PFSK-1 (cell line): ENCODE measurements around the gene ZNF217.

Experiments used
- FOXP2 ChIP-seq: optimal IDR thresholded peaks from 2 replicates; pipeline ENCODE3; 2011; ENCODE audit warnings: borderline replicate concordance, control low read depth, inconsistent platforms; ENCODE audit not compliant: insufficient read depth; ENCODE audit errors: extremely low read length, extremely low read depth
- POLR2AphosphoS5 ChIP-seq: IDR thresholded peaks from 2 replicates; pipeline ENCODE4 v1.6.1; 2012; ENCODE audit warnings: low read depth, mild to moderate bottlenecking, control low read depth, low read length, moderate library complexity
- SIN3A ChIP-seq: IDR thresholded peaks from 2 replicates; pipeline ENCODE4 v1.6.1; 2012; ENCODE audit warnings: mild to moderate bottlenecking, low read length, moderate library complexity, borderline replicate concordance; ENCODE audit not compliant: insufficient read depth
- TAF1 ChIP-seq: IDR thresholded peaks from 2 replicates; pipeline ENCODE4 v1.6.1; 2012; ENCODE audit warnings: low read length, control low read depth, borderline replicate concordance; ENCODE audit not compliant: insufficient read depth
- TF ChIP-seq, protein P1 (sequence below), 2 experiments: IDR thresholded peaks; 2 replicates each; pipeline versions ENCODE4 v1.6.1 to v1.8.0; 2011 to 2012; ENCODE audit warnings: low read depth in 2 of 2, low read length in 2 of 2, control low read depth in 1 of 2, inconsistent platforms in 1 of 2, mild to moderate bottlenecking in 1 of 2, moderate library complexity in 1 of 2; ENCODE audit not compliant: insufficient read depth in 1 of 2

Gene ZNF217

DNA sequence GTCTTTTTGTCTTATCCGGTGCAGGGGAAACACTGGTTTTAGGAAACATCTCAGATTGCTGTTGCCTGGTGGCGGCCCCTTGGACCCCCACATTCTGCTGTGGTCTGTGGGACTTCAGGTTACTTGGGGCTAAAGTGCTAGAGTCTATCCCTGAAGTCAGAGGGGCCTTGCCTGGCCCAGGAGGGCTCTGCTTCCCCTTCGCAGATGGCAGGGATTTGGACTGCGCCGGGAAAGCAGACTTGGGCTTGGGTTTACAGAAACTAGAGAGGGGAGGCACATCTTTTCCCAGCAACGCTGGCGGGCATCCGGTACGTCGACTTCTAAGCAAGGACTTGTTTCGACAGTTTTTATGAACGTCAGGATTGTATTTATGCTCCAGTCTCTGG, 17.5 kb downstream of the ZNF217 start:
- TF ChIP-seq, protein P1, sequence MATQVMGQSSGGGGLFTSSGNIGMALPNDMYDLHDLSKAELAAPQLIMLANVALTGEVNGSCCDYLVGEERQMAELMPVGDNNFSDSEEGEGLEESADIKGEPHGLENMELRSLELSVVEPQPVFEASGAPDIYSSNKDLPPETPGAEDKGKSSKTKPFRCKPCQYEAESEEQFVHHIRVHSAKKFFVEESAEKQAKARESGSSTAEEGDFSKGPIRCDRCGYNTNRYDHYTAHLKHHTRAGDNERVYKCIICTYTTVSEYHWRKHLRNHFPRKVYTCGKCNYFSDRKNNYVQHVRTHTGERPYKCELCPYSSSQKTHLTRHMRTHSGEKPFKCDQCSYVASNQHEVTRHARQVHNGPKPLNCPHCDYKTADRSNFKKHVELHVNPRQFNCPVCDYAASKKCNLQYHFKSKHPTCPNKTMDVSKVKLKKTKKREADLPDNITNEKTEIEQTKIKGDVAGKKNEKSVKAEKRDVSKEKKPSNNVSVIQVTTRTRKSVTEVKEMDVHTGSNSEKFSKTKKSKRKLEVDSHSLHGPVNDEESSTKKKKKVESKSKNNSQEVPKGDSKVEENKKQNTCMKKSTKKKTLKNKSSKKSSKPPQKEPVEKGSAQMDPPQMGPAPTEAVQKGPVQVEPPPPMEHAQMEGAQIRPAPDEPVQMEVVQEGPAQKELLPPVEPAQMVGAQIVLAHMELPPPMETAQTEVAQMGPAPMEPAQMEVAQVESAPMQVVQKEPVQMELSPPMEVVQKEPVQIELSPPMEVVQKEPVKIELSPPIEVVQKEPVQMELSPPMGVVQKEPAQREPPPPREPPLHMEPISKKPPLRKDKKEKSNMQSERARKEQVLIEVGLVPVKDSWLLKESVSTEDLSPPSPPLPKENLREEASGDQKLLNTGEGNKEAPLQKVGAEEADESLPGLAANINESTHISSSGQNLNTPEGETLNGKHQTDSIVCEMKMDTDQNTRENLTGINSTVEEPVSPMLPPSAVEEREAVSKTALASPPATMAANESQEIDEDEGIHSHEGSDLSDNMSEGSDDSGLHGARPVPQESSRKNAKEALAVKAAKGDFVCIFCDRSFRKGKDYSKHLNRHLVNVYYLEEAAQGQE (IDR thresholded peaks at IDR 0.05; ENCODE audit: insufficient read depth in 1 of 2, low read depth in 2 of 2, low read length in 2 of 2), result no peak
- TF ChIP-seq FOXP2, result no peak
- no peak; the same call in none of the 2 replicates for TF ChIP-seq POLR2AphosphoS5
- TF ChIP-seq TAF1, result no peak
- TF ChIP-seq SIN3A, result no peak

DNA sequence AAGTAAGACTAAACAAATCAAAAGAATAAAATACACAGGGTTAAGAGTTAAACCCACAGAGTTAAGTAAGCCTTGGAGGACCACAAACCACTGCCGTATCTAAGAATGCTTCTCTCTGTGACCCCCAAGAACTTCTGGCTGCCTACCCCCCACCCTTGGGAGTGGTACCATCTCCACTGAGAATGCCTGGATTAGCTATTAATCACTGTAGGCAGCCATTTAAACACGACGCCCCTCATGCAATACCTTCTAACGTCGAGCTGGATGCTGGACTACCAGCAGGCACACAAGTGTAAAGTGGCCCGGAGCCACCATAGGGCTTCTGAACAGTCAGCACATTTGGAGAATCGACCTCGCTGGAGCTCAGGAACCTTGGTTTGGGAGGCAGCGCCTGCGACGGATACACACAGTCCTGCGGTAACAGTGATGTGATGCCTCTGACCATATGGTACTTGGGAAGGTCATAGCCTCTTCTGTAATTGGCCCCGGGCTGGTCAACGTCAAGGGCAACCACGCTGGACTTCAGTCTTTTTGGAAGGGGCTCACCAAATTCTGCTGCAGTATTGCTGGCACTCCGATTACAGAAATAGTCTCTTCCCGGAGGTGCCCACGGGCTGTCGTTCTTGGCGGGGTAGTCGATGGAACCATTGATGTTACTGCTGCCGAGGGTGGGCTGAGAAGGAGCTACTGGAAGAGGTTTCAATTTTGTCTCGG, 18.0 kb downstream of the ZNF217 start:
- TF ChIP-seq POLR2AphosphoS5, result no peak; the same call in 1 of the 2 replicates
- TF ChIP-seq, protein P1 (IDR thresholded peaks at IDR 0.05; ENCODE audit: insufficient read depth in 1 of 2, low read depth in 2 of 2, low read length in 2 of 2), result no peak
- no peak for TF ChIP-seq SIN3A
- TF ChIP-seq TAF1, result no peak
- TF ChIP-seq FOXP2, result no peak

DNA sequence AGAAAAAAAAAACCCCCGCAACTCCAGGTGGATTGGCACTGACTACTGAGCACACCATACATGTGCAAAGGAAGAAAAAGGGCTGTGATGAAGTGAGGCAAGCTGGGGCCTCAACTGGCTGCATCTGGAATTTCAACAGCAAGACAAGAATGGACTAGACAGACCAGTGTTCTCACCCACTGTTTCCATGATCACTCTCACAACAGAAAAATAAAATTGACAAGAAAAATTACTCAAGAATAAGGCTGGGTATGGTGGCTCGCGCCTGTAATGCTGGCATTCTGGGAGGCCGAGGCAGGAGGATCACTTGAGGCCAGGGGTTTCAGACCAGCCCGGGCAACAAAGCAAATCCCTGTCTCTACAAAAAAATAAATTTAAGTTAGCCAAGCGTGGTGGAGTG, 18.8 kb downstream of the ZNF217 start:
- TF ChIP-seq POLR2AphosphoS5 (no peak), TAF1 (no peak), SIN3A (no peak), FOXP2 (no peak)
- TF ChIP-seq, protein P1 (IDR thresholded peaks at IDR 0.05; ENCODE audit: insufficient read depth in 1 of 2, low read depth in 2 of 2, low read length in 2 of 2), result no peak

DNA sequence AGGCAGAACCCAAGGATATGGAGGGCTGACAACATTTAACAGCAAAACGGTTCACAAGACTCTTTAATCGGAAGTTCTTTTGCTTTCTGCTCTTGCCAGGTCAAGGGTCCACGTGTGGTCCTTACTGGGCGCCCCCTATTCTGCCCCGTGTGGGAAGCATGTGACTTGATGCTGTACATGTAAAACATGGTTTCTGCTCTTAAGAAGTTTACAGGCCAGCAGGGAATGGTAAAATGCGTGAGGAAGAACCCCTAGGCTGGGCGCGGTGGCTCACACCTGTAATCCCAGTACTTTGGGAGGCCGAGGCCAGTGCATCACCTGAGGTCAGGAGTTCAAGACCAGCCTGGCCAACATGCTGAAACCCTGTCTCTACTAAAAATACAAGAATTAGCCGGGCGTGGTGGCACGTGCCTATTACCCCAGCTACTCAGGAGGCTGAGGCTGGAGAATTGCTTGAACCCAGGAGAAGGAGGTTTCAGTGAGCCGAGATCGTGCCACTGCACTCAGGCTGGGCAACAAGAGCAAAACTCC, 19.3 kb downstream of the ZNF217 start:
- 0 out of 2 replicates have a peak, but pooled peaks have one; percentile 2 for TF ChIP-seq POLR2AphosphoS5
- TF ChIP-seq TAF1, result no peak
- TF ChIP-seq SIN3A, result no peak

DNA sequence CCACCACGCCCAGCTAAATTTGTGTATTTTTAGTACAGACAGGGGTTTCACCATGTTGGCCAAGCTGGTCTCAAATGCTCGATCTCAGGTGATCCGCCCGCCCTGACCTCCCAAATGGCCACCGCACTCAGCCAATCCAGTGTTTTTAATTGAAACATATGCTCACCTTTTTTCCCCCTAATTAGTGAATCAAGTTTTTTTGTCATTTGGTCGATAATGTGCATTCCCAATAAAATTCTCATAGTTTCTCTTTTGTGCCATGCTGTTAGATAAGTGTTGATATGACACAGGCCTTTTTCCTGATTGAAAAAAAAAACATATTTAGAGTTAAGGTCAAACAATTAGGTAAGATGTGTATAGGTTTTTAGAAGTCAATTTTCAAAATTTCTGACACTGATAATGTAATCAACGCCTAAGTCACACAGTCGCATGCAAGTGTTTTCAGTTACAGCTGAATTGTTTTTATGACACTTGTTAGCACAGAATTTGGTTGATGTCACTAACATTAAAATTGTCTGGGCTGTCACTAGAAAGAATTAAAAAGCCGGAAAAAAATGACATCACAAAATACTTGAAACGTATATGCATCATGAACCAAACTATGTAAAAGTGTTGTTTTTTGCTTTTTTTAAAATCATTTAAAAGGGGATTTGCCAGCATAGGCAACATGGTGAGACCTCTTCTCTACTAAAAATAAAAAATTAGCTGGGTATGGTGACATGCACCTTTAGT, 21.9 kb downstream of the ZNF217 start:
- TF ChIP-seq POLR2AphosphoS5 (no peak), FOXP2 (no peak), SIN3A (no peak), TAF1 (no peak)
- TF ChIP-seq, protein P1 (IDR thresholded peaks at IDR 0.05; ENCODE audit: insufficient read depth in 1 of 2, low read depth in 2 of 2, low read length in 2 of 2), result no peak
